Osteocyte (in vitro differentiated cells): ENCODE measurements around the gene GPC2. TPM values are rescaled to one million over a fixed set of nuclear protein-coding genes. Genes with fewer than 3 reads are reported as not detected.
"Not testable (repeated sequence)": the region's sequence is repeated elsewhere in the genome, so short reads cannot be mapped to it uniquely, and the experiment has no call there.

Source experiments
- DNase-seq: peaks from one replicate; pipeline ENCODE4 v3.0.0; 2021; ENCODE audit warnings: mixed read lengths; ENCODE audit not compliant: unreplicated experiment; ENCODE audit errors: extremely low spot score
- H3K27ac Mint-ChIP-seq: one replicate; pipeline ENCODE4 v1.8.0; 2021; ENCODE audit warnings: mild to moderate bottlenecking, mixed read lengths; ENCODE audit not compliant: unreplicated experiment
- H3K27me3 Mint-ChIP-seq: one replicate; pipeline ENCODE4 v1.8.0; 2021; ENCODE audit warnings: mixed read lengths; ENCODE audit not compliant: unreplicated experiment
- H3K36me3 Mint-ChIP-seq: one replicate; pipeline ENCODE4 v1.8.0; 2021; ENCODE audit warnings: mixed read lengths; ENCODE audit not compliant: unreplicated experiment
- H3K4me1 Mint-ChIP-seq: one replicate; pipeline ENCODE4 v1.8.0; 2021; ENCODE audit warnings: mixed read lengths; ENCODE audit not compliant: unreplicated experiment
- H3K4me3 Mint-ChIP-seq: one replicate; pipeline ENCODE4 v1.8.0; 2021; ENCODE audit warnings: mild to moderate bottlenecking, moderate library complexity, mixed read lengths; ENCODE audit not compliant: unreplicated experiment
- H3K9me3 Mint-ChIP-seq: one replicate; pipeline ENCODE4 v1.8.0; 2021; ENCODE audit warnings: mixed read lengths; ENCODE audit not compliant: unreplicated experiment
- total RNA-seq: library from RNA; stranded (reverse); gene quantifications from 2 replicates; pipeline ENCODE4 v1.2.1, GENCODE V29; 2021
- TF ChIP-seq, protein P1 (sequence below): fragments of 200-600 bp; sonication (generic); IDR thresholded peaks from 2 replicates; pipeline ENCODE4 v1.5.0; 2021; ENCODE audit warnings: antibody characterized with exemption, mild to moderate bottlenecking, moderate library complexity

The GPC2 gene
- total RNA-seq, 1 donor from 2014 or later: 12.6 TPM

DNA sequence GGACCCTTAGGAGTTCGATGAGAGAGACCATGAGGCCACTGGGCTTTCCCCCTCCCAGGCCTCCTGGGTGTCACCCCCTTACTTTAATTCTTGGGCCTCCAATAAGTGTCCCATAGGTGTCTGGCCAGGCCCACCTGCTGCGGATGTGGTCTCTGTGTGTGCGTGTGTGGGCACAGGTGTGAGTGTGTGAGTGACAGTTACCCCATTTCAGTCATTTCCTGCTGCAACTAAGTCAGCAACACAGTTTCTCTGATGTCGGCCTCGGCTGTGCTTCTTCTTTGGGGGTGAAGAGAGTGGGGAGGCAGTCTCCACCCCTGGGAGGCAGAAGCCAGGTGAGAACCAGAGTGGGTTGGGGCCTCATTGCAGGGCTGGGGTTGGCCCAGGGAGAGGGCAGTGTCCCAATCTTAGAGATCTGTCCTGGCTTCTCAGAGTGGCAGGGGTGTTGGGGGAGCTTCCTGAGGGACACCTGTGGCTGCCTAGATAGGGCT lies 44.1 kb upstream of the GPC2 start:
- no peak overlapping the region for H3K27ac Mint-ChIP-seq
- H3K27me3 Mint-ChIP-seq: no peaks in the 10 kb centered on the region
- no peaks in the 10 kb centered on the region for H3K9me3 Mint-ChIP-seq
- H3K36me3 Mint-ChIP-seq: peaks cover 11% of the 10 kb centered on the region
- TF ChIP-seq, protein P1, sequence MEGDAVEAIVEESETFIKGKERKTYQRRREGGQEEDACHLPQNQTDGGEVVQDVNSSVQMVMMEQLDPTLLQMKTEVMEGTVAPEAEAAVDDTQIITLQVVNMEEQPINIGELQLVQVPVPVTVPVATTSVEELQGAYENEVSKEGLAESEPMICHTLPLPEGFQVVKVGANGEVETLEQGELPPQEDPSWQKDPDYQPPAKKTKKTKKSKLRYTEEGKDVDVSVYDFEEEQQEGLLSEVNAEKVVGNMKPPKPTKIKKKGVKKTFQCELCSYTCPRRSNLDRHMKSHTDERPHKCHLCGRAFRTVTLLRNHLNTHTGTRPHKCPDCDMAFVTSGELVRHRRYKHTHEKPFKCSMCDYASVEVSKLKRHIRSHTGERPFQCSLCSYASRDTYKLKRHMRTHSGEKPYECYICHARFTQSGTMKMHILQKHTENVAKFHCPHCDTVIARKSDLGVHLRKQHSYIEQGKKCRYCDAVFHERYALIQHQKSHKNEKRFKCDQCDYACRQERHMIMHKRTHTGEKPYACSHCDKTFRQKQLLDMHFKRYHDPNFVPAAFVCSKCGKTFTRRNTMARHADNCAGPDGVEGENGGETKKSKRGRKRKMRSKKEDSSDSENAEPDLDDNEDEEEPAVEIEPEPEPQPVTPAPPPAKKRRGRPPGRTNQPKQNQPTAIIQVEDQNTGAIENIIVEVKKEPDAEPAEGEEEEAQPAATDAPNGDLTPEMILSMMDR: no peak
- no peak overlapping the region for H3K4me3 Mint-ChIP-seq
- DNase-seq: no peak
- H3K4me1 Mint-ChIP-seq: peaks cover 6% of the 10 kb centered on the region

DNA sequence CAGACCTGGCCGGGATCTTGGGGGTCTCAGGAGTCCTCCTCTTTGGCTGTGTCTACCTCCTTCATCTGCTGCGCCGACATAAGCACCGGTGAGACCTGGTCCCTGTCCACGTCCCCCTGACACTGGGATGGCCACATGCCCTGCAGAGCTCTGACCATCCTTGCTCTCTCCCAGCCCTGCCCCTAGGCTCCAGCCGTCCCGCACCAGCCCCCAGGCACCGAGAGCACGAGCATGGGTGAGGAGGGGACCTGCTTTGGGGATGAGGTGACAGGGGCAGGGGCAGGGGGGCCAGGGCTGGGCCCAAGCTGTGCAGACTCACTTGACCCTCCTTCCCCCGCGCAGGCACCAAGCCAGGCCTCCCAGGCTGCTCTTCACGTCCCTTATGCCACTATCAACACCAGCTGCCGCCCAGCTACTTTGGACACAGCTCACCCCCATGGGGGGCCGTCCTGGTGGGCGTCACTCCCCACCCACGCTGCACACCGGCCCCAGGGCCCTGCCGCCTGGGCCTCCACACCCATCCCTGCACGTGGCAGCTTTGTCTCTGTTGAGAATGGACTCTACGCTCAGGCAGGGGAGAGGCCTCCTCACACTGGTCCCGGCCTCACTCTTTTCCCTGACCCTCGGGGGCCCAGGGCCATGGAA lies 43.5 kb upstream of the GPC2 start:
- TF ChIP-seq, protein P1: no peak
- no peak for DNase-seq
- Mint-ChIP-seq H3K36me3 (peaks cover 8% of the 10 kb centered on the region), H3K4me3 (no peak overlapping the region), H3K4me1 (peaks cover 6% of the 10 kb centered on the region), H3K27me3 (no peaks in the 10 kb centered on the region), H3K27ac (no peak overlapping the region), H3K9me3 (no peaks in the 10 kb centered on the region)

DNA sequence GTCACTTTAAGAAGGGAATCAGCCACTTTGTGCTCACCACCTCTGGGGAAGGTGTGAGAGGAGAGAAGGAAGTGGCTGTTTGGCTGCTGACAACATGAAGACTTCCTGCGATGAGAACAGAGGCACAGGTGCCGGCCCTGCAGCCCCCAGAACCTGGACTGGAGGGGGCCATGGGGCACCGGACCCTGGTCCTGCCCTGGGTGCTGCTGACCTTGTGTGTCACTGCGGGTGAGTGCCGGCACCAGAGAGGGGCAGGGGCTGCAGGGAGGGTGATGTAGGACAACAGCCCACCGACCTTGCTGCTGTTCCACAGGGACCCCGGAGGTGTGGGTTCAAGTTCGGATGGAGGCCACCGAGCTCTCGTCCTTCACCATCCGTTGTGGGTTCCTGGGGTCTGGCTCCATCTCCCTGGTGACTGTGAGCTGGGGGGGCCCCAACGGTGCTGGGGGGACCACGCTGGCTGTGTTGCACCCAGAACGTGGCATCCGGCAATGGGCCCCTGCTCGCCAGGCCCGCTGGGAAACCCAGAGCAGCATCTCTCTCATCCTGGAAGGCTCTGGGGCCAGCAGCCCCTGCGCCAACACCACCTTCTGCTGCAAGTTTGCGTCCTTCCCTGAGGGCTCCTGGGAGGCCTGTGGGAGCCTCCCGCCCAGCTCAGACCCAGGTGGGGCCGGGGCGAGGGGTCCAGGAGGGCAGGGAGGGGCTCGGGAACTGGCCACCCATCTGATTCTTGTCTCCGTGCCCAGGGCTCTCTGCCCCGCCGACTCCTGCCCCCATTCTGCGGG lies 42.8 kb upstream of the GPC2 start, which contains the start of gene PVRIG:
Gene PVRIG, plus strand, starts transcription at position 149 of the 785 bp plus-strand sequence. Its CDS starts 22 bp downstream, at position 171.
- H3K9me3 Mint-ChIP-seq, H3K27me3 Mint-ChIP-seq, DNase-seq, H3K27ac Mint-ChIP-seq, H3K4me1 Mint-ChIP-seq, H3K36me3 Mint-ChIP-seq, H3K4me3 Mint-ChIP-seq: not testable (repeated sequence)

DNA sequence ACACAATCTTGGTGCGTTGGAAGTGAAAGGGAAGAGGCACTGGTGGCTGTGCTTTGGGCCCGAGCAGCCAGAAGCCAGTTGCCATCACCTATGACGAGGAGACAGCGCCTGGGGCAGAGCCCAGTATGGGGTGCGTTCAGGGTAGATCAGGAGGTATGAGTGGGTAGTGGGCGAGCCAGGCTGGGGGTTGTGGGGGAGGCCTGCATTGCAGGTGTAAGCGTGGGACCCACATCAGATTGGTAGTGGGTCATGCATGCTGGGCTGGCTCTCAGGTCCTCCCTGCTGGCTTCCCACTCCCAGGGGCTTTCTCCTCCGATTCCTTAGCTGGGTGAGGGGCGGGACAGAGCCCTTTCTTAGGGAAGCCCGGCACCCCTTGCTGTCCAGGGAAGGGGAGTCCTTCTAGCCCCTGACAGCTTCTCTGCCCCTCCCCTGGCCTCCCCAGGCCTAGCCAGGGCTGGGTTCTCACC lies 42.1 kb upstream of the GPC2 start:
- H3K4me1 Mint-ChIP-seq: peaks cover 6% of the 10 kb centered on the region
- DNase-seq: no peak
- no peaks in the 10 kb centered on the region for H3K9me3 Mint-ChIP-seq
- TF ChIP-seq, protein P1: no peak
- H3K27me3 Mint-ChIP-seq: peaks cover 4% of the 10 kb centered on the region
- H3K27ac Mint-ChIP-seq: no peak overlapping the region
- peaks cover 7% of the 10 kb centered on the region for H3K36me3 Mint-ChIP-seq
- no peak overlapping the region for H3K4me3 Mint-ChIP-seq

DNA sequence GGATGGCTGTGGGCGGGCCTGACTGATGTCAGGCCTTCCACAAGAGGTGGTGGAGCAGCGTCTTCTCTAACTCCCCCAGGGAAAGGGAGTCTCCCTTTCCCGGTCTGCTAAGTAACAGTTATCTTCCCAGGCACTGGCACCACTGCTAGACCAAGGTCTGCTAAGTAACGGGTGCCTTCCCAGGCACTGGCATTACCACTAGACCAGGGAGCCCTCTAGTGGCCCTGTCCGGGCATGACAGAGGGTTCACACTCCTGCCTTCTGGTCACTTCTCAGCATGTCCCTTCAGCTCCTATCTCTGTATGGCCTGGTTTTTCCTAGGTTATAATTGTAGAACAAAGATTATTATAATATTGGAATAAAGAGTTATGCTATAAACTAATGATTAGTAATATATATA lies 40.8 kb upstream of the GPC2 start:
- not testable (repeated sequence) for H3K36me3 Mint-ChIP-seq, H3K27ac Mint-ChIP-seq, H3K4me1 Mint-ChIP-seq, H3K4me3 Mint-ChIP-seq, H3K9me3 Mint-ChIP-seq, H3K27me3 Mint-ChIP-seq
- TF ChIP-seq, protein P1: peak; percentile 60
- DNase-seq: peak; percentile 94
